GM10847 (cell line): ENCODE results near the gene SFSWAP.

Experiments
- POLR2A ChIP-seq: IDR thresholded peaks from 2 replicates; pipeline ENCODE4 v1.6.1; 2011; ENCODE audit not compliant: insufficient read length; ENCODE audit errors: extremely low read depth

Gene SFSWAP

GRCh38 chr12:131709226-131709625 lies 1.7 kb upstream of the SFSWAP start:
- no peak for TF ChIP-seq POLR2A

GRCh38 chr12:131711551-131712205 lies 788 bp downstream of the SFSWAP start:
- no peak for TF ChIP-seq POLR2A

DNA sequence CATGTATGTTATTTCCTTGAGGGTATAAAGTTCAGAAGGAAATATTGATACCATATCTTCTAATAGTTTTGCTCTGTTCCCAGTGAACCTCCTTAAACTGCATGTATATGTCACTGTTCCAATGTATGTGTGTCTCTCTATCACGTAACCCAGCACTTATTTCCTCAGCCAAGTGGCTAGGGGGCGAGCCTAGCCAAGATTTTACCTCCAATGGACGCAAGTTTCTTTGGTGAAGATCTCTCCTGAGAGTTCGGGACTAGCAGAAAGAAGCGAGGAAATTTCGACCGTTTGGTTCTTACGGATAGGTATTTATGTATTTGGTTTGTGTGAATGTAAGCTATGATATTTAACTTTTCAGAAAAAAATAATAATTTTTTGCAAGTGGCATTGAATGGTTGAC lies 2.5 kb downstream of the SFSWAP start:
- TF ChIP-seq POLR2A: no peak

- no peak for TF ChIP-seq POLR2A
These were observed 3.9 kb downstream of the SFSWAP start for GRCh38 chr12:131714759-131715158.

- TF ChIP-seq POLR2A: no peak
These were observed 5.4 kb downstream of the SFSWAP start for GRCh38 chr12:131716282-131716681.

- TF ChIP-seq POLR2A: no peak
These were observed 9.4 kb downstream of the SFSWAP start for GRCh38 chr12:131720241-131720640.

- no peak for TF ChIP-seq POLR2A
These were observed 10.0 kb downstream of the SFSWAP start for GRCh38 chr12:131720921-131721320.

DNA sequence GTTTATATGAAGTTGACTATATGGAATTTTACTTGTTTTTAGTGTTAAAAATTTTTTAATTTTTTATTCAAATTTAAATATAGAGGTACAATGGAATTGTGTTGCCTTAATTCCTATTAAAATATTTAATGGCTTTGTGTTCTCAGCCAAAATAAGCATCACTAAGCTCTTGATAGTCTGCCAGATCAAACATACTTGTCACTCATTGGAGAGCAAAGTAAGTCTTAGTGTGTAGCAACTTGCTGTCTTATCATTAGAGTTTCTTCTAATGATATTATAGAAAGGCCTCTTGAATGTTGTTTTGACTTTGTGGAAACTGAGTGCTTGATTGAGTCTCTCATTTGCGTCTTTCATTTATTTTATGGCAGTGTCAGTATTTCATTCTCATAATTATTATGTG lies 10.7 kb downstream of the SFSWAP start:
- TF ChIP-seq POLR2A: no peak

- no peak for TF ChIP-seq POLR2A
These were observed 12.6 kb downstream of the SFSWAP start for GRCh38 chr12:131723532-131723931.

DNA sequence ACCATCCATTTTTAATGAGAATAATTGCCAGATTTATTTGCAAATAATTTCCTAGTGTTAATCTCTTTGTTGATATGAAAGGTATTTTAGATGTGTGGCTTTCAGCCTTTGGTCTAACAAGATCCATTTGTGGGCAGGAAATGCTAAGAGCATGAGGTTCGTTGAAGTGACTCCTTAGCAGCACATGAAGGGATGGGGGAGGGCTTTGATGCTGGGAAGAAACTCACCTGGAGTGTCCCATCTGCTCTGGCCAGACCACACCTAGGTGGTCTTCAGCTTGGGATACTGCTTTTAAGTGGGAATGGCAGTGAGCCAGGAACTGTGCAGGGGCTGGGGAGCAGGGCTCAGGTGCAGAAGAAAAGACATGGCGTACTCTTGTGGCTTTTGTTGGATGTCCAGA lies 13.6 kb downstream of the SFSWAP start:
- TF ChIP-seq POLR2A: no peak

DNA sequence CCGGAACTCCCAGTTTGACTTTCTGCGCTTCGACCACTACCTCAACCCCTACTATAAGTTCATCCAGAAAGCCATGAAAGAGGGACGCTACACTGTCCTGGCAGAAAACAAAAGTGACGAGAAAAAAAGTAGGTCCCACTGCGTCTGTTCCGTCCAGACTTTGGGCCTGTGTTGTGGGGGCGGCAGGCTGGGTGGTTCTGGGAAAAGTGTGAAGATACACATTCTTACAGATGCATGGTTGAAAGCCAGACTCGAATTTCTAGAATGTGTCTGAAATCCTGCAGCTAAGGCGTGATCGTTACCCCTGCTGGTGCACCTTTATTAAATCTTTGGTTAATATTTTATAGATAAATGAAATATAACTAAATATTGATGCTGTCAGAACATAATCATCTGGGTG lies 14.6 kb downstream of the SFSWAP start:
- no peak for TF ChIP-seq POLR2A

- TF ChIP-seq POLR2A: no peak
These were observed 17.8 kb downstream of the SFSWAP start for GRCh38 chr12:131728720-131729119.

DNA sequence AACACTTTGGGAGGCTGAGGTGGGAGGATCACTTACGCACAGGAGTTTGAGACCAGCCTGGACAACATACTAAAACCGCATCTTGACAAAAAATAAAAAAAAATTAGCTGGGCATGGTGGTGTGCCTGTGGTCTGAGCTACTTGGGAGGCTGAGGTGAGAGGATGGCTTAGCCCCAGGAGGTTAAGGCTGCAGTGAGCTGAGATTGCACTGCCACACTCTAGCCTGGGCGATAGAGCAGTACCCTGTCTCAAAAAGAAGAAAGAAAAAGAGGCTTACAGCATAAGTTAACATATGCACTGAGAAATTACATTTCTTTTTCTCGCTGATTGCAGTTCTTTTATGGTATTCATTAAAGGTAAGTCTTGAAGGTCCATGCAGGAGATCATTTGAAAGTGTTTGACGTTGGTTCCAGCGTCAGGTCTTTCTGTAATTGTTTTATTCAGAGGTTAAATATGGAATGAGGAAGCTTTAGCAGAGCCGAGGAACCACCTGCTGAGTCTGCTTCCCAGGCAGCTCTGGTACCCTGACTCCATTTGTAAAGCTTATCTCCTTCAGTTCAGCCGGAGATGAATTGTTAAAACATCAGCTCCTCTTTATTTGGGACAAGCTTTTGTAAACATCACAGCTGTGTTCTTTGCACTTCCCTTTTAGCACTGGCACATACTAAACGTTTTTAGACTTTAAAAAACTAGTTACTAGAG lies 18.5 kb downstream of the SFSWAP start:
- no peak for TF ChIP-seq POLR2A

- no peak for TF ChIP-seq POLR2A
These were observed 22.2 kb downstream of the SFSWAP start for GRCh38 chr12:131732996-131733615.

GRCh38 chr12:131733874-131734273 lies 23.0 kb downstream of the SFSWAP start:
- TF ChIP-seq POLR2A: no peak

DNA sequence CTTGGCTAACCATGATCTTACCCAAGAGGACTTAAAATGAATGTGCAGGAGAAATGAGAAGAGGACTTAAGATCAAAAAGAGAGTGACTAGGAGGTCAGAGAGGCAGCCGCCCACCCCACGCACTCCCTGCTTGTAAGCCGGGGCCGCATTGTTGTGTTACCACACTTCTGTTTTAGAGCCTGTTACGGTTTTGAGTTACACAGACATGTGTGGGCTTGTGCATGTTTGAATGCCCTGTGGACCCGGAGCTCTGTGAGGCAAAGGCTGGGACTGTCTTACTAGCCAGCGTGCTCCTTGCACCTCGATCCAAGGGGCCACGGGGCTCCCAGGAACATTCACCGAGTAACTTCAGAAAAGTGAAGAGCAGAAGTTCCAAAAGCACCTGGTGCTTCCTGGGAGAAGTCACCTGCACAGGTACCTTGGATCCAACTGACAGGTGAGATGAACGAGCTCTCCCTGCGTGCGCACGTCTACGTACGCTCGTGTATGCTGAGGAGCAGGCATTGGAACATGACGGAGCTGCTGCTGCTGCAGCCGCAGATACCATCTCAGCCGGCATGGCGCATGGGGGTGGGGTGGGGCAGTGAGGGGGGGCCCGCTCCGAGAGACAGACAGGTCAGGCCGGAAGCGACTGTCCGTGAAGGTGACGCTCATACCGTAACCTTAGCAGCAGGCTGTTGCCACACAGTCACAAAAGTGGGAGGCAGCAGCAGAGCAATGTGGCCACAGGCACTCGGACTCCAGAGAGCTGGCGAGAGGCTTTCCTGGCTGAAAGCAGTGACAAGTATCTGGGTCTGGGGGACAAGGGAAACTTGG lies 23.7 kb downstream of the SFSWAP start:
- TF ChIP-seq POLR2A: no peak

- no peak for TF ChIP-seq POLR2A
These were observed 24.2 kb downstream of the SFSWAP start for GRCh38 chr12:131735153-131735456.
